Skin epidermis (tissue), 12 donors: Measurements from ENCODE around the gene PHOSPHO2.

Source experiments
- H3K27ac ChIP-seq, 21 experiments: fragments of 200-600 bp; sonication (generic) in 11 of 21; one replicate each; pipeline ENCODE4 v1.5.0; 2020; ENCODE audit warnings: mild to moderate bottlenecking in 3 of 21, inconsistent platforms in 2 of 21, moderate library complexity in 2 of 21
- H3K4me3 ChIP-seq, 7 experiments: fragments of 200-600 bp; sonication (generic) in 2 of 7; one replicate each; pipeline ENCODE4 v1.5.0; 2020; ENCODE audit warnings: inconsistent platforms in 2 of 7, mild to moderate bottlenecking in 2 of 7, moderate library complexity in 1 of 7

PHOSPHO2 gene

GRCh38 chr2:169715379-169716237, 21.3 kb downstream of the PHOSPHO2 start:
- Histone ChIP-seq H3K27ac (no peak overlapping the region), H3K4me3 (peak overlapping the region in 2 of 7 experiments; percentile 3 to 30)

GRCh38 chr2:169716238-169716886, 22.1 kb downstream of the PHOSPHO2 start:
- Histone ChIP-seq H3K4me3 (no peak overlapping the region), H3K27ac (no peak overlapping the region)

GRCh38 chr2:169716938-169717690, 22.8 kb downstream of the PHOSPHO2 start:
- Histone ChIP-seq H3K27ac (no peak overlapping the region), H3K4me3 (no peak overlapping the region)

GRCh38 chr2:169717691-169718063, 23.4 kb downstream of the PHOSPHO2 start:
- Histone ChIP-seq H3K4me3 (no peak overlapping the region), H3K27ac (no peak overlapping the region)

- no peak overlapping the region for H3K4me3 ChIP-seq
- no peak overlapping the region for H3K27ac ChIP-seq
Measured at GRCh38 chr2:169718930-169719504, 24.7 kb downstream of the PHOSPHO2 start.

GRCh38 chr2:169721016-169721415, 26.7 kb downstream of the PHOSPHO2 start:
- H3K27ac ChIP-seq = no peak overlapping the region
- no peak overlapping the region for H3K4me3 ChIP-seq

GRCh38 chr2:169727065-169727464, 32.8 kb downstream of the PHOSPHO2 start:
- no peak overlapping the region for H3K4me3 ChIP-seq
- H3K27ac ChIP-seq = no peak overlapping the region

GRCh38 chr2:169729274-169729605, 35.0 kb downstream of the PHOSPHO2 start:
- no peak overlapping the region for H3K4me3 ChIP-seq
- H3K27ac ChIP-seq = no peak overlapping the region

- Histone ChIP-seq H3K4me3 (no peak overlapping the region), H3K27ac (no peak overlapping the region)
Measured at GRCh38 chr2:169732075-169732474, 37.8 kb downstream of the PHOSPHO2 start.

- peak overlapping the region in 2 of 21 experiments; percentile 19 to 59 for H3K27ac ChIP-seq
- peak overlapping the region in 4 of 7 experiments; percentile 53 to 80 (median 67) for H3K4me3 ChIP-seq
Measured at GRCh38 chr2:169732583-169733358, 38.5 kb downstream of the PHOSPHO2 start.

GRCh38 chr2:169734169-169734847, 40.0 kb downstream of the PHOSPHO2 start:
- Histone ChIP-seq H3K4me3 (peak overlapping the region; percentile 53 to 80 (median 64)), H3K27ac (peak overlapping the region in 4 of 21 experiments; percentile 18 to 59 (median 39))

GRCh38 chr2:169735623-169736022, 41.4 kb downstream of the PHOSPHO2 start:
- H3K4me3 ChIP-seq = no peak overlapping the region
- no peak overlapping the region for H3K27ac ChIP-seq

GRCh38 chr2:169736902-169737301, 42.6 kb downstream of the PHOSPHO2 start:
- H3K27ac ChIP-seq = no peak overlapping the region
- H3K4me3 ChIP-seq = no peak overlapping the region

GRCh38 chr2:169738566-169739229, 44.4 kb downstream of the PHOSPHO2 start:
- H3K4me3 ChIP-seq = no peak overlapping the region
- H3K27ac ChIP-seq = no peak overlapping the region

GRCh38 chr2:169739351-169739750, 45.1 kb downstream of the PHOSPHO2 start:
- H3K4me3 ChIP-seq = no peak overlapping the region
- no peak overlapping the region for H3K27ac ChIP-seq

GRCh38 chr2:169743549-169743948, 49.3 kb downstream of the PHOSPHO2 start:
- no peak overlapping the region for H3K4me3 ChIP-seq
- H3K27ac ChIP-seq = no peak overlapping the region

- Histone ChIP-seq H3K27ac (no peak overlapping the region), H3K4me3 (no peak overlapping the region)
Measured at GRCh38 chr2:169746240-169746639, 52.0 kb downstream of the PHOSPHO2 start.

- no peak overlapping the region for H3K4me3 ChIP-seq
- H3K27ac ChIP-seq = no peak overlapping the region
Measured at GRCh38 chr2:169748319-169748718, 54.0 kb downstream of the PHOSPHO2 start.
